ENCODE measurements around the gene ENOSF1. TPM values are rescaled to one million over a fixed set of nuclear protein-coding genes. Genes with fewer than 3 reads are reported as not detected.
"Not testable (repeated sequence)": the region's sequence is repeated elsewhere in the genome, so short reads cannot be mapped to it uniquely, and the experiment has no call there.

ENOSF1 gene, protein sequence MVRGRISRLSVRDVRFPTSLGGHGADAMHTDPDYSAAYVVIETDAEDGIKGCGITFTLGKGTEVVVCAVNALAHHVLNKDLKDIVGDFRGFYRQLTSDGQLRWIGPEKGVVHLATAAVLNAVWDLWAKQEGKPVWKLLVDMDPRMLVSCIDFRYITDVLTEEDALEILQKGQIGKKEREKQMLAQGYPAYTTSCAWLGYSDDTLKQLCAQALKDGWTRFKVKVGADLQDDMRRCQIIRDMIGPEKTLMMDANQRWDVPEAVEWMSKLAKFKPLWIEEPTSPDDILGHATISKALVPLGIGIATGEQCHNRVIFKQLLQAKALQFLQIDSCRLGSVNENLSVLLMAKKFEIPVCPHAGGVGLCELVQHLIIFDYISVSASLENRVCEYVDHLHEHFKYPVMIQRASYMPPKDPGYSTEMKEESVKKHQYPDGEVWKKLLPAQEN
- total RNA-seq = 10 to 100 TPM; 61.3 to 66.1 TPM

DNA sequence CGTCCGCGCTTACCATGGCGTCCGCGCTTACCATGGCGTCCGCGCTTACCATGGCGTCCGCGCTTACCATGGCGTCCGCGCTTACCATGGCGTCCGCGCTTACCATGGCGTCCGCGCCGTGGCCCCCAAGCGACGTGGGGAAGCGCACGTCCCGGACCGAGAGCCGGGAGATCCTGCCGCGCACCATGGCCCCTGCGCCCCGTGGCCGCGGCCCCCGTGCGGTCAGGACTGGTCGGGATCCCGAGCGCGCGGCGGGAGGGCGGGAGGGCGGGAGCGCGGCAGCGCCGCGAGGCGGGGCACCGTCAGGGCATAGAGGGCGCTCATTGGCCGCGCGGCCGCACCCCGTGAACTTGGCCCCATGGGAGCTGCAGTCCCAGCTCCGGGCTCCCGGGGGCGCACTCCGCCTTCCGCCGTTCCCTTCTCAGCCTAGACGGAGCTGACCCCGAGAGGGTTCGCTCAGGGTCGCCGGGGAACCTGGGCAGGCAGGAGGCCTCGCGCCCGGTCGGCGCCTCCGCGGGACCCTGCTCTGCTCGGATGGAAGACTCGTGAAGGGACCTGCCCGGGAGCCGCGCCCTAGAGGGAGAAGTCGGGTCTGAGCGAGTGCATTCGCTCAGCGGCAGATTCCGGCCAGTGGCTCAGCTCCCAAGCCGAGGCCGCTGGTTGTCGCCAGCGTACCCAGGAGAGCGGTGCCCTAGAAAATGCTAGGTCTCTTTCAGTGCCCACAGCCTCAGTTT lies at the start of gene ENOSF1:
TSS of gene ENOSF1 (minus strand) at position 230 of the 734 bp plus-strand sequence. CDS start at position 187, 43 bp downstream.
- Mint-ChIP-seq H3K36me3 (ENCODE audit: low read depth) (peaks cover 22% of the 10 kb centered on the region), H3K4me1 (ENCODE audit: low read depth) (peaks cover 45% of the 10 kb centered on the region), H3K9me3 (no peaks in the 10 kb centered on the region), H3K27me3 (ENCODE audit: low read depth) (no peaks in the 10 kb centered on the region), H3K4me3 (peak within 1 kb of the TSS; percentile 78), H3K27ac (peak within 1 kb of the TSS; percentile 75)
- DNase-seq = peak; percentile 92
- intact Hi-C loops (cut with micrococcal nuclease) = loop anchor here (1.0 to 2.0 kb wide), 9 partner anchors 18 to 602 kb away; partner anchors contain the start of gene THOC1
- CTCF ChIA-PET = interaction anchor here (0.6 to 2.1 kb wide), 15 partner anchors 8 to 129 kb away, joined by 3 to 29 read pairs (median 5); partner anchors contain the start of gene YES1

DNA sequence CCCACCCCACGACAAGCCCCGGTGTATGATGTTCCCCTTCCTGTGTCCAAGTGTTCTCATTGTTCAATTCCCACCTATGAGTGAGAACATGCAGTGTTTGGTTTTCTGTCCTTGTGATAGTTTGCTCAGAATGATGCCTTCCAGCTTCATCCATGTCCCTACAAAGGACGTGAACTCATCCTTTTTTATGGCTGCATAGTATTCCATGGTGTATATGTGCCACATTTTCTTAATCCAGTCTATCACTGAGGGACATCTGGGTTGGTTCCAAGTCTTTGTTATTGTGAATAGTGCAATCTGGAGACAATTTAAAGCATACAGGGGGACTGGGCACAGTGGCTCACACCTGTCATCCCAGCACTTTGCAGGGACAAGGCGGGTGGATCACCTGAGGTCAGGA lies 47.4 kb upstream of the ENOSF1 start:
- H3K27ac Mint-ChIP-seq; DNase-seq; H3K36me3 Mint-ChIP-seq (ENCODE audit: low read depth); H3K9me3 Mint-ChIP-seq; CTCF ChIA-PET; H3K27me3 Mint-ChIP-seq (ENCODE audit: low read depth); H3K4me3 Mint-ChIP-seq; intact Hi-C loops (cut with micrococcal nuclease): not testable (repeated sequence)
- H3K4me1 Mint-ChIP-seq (ENCODE audit: low read depth) = peaks cover 14% of the 10 kb centered on the region

DNA sequence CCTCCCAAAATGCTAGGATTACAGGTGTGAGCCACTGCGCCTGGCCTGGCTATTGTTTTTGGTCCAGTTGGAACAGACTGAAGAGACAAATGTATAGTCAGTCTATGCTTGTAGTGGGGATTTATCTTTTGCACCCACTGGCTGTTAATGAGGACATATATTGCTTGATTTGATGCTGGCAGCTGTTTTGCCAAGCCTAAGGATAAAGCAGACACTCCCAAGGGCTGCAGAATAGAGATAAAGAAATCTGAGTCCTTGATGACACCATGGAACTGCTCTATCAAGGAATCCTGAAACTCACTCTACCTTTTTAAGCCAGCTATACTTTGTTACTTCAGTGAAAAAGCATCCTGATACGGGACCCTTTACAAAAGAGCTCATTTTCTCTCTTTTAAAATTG lies 43.1 kb upstream of the ENOSF1 start:
- no peak for DNase-seq
- no peak overlapping the region for H3K27ac Mint-ChIP-seq
- H3K36me3 Mint-ChIP-seq (ENCODE audit: low read depth) = peaks cover 11% of the 10 kb centered on the region
- H3K4me3 Mint-ChIP-seq = no peak overlapping the region
- no peaks in the 10 kb centered on the region for H3K27me3 Mint-ChIP-seq (ENCODE audit: low read depth)
- no peaks in the 10 kb centered on the region for H3K9me3 Mint-ChIP-seq
- CTCF ChIA-PET = interaction anchor here (0.7 to 2.5 kb wide), 3 partner anchors 76 to 320 kb away, joined by 3 to 19 read pairs (median 9); no protein-coding TSS in a partner anchor
- H3K4me1 Mint-ChIP-seq (ENCODE audit: low read depth) = no peaks in the 10 kb centered on the region
- intact Hi-C loops (cut with micrococcal nuclease) = no loop called here

DNA sequence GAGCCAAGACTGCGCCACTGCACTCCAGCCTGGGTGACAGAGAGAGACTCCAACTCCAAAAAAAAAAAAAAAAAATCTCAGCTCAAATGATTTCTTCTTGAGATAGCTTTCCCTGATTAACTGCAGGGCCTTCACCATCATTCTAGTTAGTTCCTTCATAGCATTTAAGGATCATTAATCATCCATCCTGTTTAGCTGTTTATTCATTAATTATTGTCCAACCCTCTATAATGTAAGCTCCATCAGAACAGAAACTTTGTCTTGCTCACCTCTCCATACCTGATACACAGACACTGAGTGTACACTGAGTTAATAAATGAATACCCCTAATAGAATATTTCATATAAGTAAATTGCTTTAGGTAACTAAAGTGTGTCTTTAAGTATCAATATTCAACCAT lies 42.2 kb upstream of the ENOSF1 start:
- Mint-ChIP-seq H3K4me1 (ENCODE audit: low read depth) (no peaks in the 10 kb centered on the region), H3K4me3 (no peak overlapping the region), H3K9me3 (no peaks in the 10 kb centered on the region), H3K27ac (no peak overlapping the region), H3K36me3 (ENCODE audit: low read depth) (peaks cover 9% of the 10 kb centered on the region), H3K27me3 (ENCODE audit: low read depth) (no peaks in the 10 kb centered on the region)
- no peak for DNase-seq
- CTCF ChIA-PET = interaction anchor here (0.6 to 2.5 kb wide), 4 partner anchors 42 to 85 kb away, joined by 3 to 19 read pairs (median 6); no protein-coding TSS in a partner anchor
- intact Hi-C loops (cut with micrococcal nuclease) = no loop called here

DNA sequence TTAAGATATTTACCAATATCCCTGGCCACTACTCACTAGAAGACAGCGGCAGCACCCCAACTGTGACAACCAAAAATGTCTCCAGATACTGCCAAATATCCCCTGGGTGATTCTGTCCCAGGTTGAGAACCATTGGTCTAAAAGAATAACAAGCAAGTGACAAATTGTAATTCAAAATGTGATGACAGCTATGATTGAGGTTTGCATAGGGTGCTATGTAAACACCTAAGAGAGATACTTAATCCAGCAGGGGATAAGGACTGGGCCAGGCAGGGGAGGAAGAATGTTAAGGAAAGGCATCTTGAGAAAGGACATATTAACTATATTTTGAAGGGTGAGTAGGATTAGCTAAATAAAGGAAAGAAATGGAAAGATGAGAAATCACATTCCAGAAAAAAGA lies 38.0 kb upstream of the ENOSF1 start:
- no peak overlapping the region for H3K4me3 Mint-ChIP-seq
- peaks cover 10% of the 10 kb centered on the region for H3K36me3 Mint-ChIP-seq (ENCODE audit: low read depth)
- H3K9me3 Mint-ChIP-seq = no peaks in the 10 kb centered on the region
- H3K4me1 Mint-ChIP-seq (ENCODE audit: low read depth) = no peaks in the 10 kb centered on the region
- H3K27me3 Mint-ChIP-seq (ENCODE audit: low read depth) = no peaks in the 10 kb centered on the region
- no peak overlapping the region for H3K27ac Mint-ChIP-seq
- intact Hi-C loops (cut with micrococcal nuclease) = no loop called here
- DNase-seq = no peak
- CTCF ChIA-PET = interaction anchor here (0.6 to 1.4 kb wide), 2 partner anchors 10 to 89 kb away, joined by 3 to 4 read pairs; no protein-coding TSS in a partner anchor

DNA sequence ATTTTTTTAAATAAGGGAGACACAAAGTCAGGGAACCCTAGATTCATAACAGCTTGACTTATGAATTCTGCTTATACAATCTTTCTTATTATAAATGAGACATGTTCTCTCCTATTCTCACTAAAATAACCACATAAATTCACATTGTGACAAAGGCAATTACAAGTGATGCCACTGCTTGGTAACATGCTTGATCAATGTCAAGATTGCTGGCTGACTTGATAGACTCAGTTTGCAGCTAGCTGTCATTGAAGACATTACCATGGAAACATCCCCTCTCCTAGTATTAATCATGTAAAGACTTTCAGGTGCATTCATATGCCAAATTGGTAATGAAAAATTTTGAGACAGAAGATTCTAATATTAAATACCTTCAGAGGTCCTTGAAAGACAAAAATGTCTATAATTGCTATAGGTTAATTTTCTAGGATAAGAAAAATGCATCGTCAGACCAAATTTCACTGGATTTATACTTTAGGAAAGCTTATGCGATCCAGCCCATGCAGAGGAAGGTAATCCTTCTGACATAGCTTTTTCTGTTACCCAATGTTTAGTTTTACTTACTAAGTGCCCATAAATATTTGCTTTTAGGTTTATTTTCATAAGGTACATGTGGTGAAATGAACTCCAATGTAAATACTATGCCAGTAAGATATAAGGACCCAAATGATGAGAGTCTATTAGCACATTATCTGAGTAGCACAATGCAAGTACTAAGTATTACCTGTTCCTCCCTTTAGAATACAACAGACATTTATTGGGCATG lies 32.6 kb upstream of the ENOSF1 start:
- intact Hi-C loops (cut with micrococcal nuclease) = no loop called here
- peaks cover 7% of the 10 kb centered on the region for H3K36me3 Mint-ChIP-seq (ENCODE audit: low read depth)

DNA sequence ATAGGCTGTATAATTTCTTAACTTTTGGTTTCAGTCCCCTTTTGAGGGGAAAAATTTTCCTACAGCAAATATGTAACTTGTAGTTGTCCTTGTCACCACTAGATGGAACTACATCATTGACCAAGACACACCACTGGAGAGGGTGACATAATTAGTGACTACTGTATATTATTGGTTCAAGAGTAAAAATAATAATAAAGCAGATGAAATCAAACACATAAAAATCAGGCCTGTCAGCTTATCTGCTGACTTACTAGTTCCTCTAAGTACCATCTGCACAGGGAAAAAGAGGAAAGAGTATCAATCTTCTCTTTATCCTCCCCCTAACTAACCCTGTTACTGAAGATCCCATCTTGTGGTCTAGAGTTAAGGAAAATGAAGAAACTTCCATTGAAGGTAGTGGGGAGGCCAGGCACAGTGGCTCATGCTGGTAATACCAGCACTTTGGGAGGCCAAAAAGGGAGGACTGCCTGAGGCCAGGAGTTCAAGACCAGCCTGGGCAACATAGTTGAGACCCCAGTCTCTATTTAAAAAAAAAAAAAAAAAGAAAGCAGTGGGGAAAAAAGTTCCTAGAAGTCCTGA lies 29.6 kb upstream of the ENOSF1 start:
- intact Hi-C loops (cut with micrococcal nuclease) = loop anchor here (1.0 to 2.0 kb wide), 5 partner anchors 29 to 117 kb away; partner anchors contain the start of gene ENOSF1
- H3K4me3 Mint-ChIP-seq = no peak overlapping the region
- peaks cover 7% of the 10 kb centered on the region for H3K36me3 Mint-ChIP-seq (ENCODE audit: low read depth)
- no peaks in the 10 kb centered on the region for H3K27me3 Mint-ChIP-seq (ENCODE audit: low read depth)
- no peak overlapping the region for H3K27ac Mint-ChIP-seq
- CTCF ChIA-PET = interaction anchor here (0.6 to 12.1 kb wide), 8 partner anchors 38 to 1843 kb away, joined by 3 to 142 read pairs (median 4); no protein-coding TSS in a partner anchor
- no peaks in the 10 kb centered on the region for H3K4me1 Mint-ChIP-seq (ENCODE audit: low read depth)
- DNase-seq = no peak
- no peaks in the 10 kb centered on the region for H3K9me3 Mint-ChIP-seq

More for the DNA sequence above, 32.6 kb upstream of the ENOSF1 start:
- H3K9me3 Mint-ChIP-seq = no peaks in the 10 kb centered on the region
- H3K27ac Mint-ChIP-seq = no peak overlapping the region
- DNase-seq = no peak
- H3K4me3 Mint-ChIP-seq = no peak overlapping the region
- CTCF ChIA-PET = interaction anchor here (7.6 to 12.1 kb wide), 2 partner anchors 87 to 95 kb away, joined by 112 to 142 read pairs; no protein-coding TSS in a partner anchor
- H3K4me1 Mint-ChIP-seq (ENCODE audit: low read depth) = no peaks in the 10 kb centered on the region
- H3K27me3 Mint-ChIP-seq (ENCODE audit: low read depth) = no peaks in the 10 kb centered on the region

DNA sequence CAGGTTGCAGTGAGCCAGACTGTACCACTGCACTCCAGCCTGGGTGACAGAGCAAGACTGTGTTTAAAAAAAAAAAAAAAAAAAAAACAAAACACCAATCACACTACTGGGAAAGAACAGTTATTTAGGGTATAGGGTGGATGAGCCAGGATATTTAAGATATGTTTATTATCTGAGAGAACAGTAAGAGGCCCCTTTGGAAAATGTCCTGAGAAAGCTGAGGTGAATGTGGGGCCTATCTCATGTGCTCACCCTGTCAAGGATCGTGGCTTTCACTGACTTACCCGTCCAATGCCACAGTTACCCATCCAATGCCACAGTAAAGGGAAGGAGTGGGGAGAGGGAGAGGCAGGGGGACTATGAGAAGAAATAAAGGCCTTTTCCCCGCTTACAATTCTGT lies 19.9 kb upstream of the ENOSF1 start:
- DNase-seq = no peak
- no peaks in the 10 kb centered on the region for H3K9me3 Mint-ChIP-seq
- H3K36me3 Mint-ChIP-seq (ENCODE audit: low read depth) = peaks cover 16% of the 10 kb centered on the region
- H3K4me1 Mint-ChIP-seq (ENCODE audit: low read depth) = peaks cover 2% of the 10 kb centered on the region
- intact Hi-C loops (cut with micrococcal nuclease) = no loop called here
- CTCF ChIA-PET = interaction anchor here (0.9 to 1.6 kb wide), 2 partner anchors 98 to 102 kb away, joined by 3 to 7 read pairs; no protein-coding TSS in a partner anchor
- no peak overlapping the region for H3K27ac Mint-ChIP-seq
- H3K4me3 Mint-ChIP-seq = no peak overlapping the region
- H3K27me3 Mint-ChIP-seq (ENCODE audit: low read depth) = no peaks in the 10 kb centered on the region

DNA sequence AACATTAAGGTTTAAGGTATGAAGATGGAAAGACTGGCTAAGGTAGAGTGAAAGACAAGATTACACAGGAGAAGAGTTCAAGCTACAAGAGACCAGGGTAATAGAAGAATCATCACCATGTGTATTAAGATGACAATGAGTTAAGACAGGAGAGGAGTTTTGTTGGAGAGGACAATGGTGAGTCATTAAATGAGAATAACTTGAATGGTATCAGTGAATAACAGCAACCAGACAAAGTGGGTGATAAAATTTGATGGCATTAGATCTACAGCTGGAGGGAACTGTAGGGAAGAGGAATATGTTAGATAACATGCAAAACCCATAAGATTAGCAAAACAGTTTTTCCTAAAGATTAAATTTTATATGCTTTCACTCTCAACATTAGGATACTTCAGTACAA lies 18.8 kb upstream of the ENOSF1 start:
- H3K36me3 Mint-ChIP-seq (ENCODE audit: low read depth) = peaks cover 13% of the 10 kb centered on the region
- CTCF ChIA-PET = interaction anchor here (1.5 to 1.6 kb wide), 2 partner anchors 99 to 108 kb away, joined by 5 to 7 read pairs; no protein-coding TSS in a partner anchor
- H3K27ac Mint-ChIP-seq = no peak overlapping the region
- intact Hi-C loops (cut with micrococcal nuclease) = no loop called here
- no peaks in the 10 kb centered on the region for H3K9me3 Mint-ChIP-seq
- peaks cover 2% of the 10 kb centered on the region for H3K4me1 Mint-ChIP-seq (ENCODE audit: low read depth)
- no peak overlapping the region for H3K4me3 Mint-ChIP-seq
- no peaks in the 10 kb centered on the region for H3K27me3 Mint-ChIP-seq (ENCODE audit: low read depth)
- DNase-seq = no peak

DNA sequence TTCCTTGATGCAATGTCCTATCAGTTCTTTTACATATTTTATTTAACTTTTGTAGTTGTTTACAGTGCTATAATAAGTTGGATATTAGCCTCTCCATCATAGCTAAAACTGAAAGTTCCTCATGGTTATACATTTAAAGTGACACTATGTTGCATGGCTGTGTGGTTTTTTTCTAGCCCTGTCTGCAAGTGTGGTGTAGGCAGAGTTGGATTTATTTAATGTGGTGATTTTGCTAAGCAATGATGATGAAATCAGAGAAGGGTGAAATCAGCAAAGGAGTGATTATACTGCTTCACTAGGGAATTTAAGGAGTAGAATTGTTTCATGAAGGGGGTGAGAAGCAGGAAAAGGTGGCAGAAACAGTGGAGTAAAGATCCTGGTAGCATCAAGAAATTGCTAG lies 18.3 kb upstream of the ENOSF1 start:
- H3K27me3 Mint-ChIP-seq (ENCODE audit: low read depth) = no peaks in the 10 kb centered on the region
- peaks cover 2% of the 10 kb centered on the region for H3K4me1 Mint-ChIP-seq (ENCODE audit: low read depth)
- H3K27ac Mint-ChIP-seq = no peak overlapping the region
- no peaks in the 10 kb centered on the region for H3K9me3 Mint-ChIP-seq
- peaks cover 13% of the 10 kb centered on the region for H3K36me3 Mint-ChIP-seq (ENCODE audit: low read depth)
- intact Hi-C loops (cut with micrococcal nuclease) = loop anchor here (1.0 kb wide), 1 partner anchor 18 kb away; the partner anchor contains the start of gene ENOSF1
- H3K4me3 Mint-ChIP-seq = no peak overlapping the region
- DNase-seq = no peak
- CTCF ChIA-PET = interaction anchor here (0.6 to 1.5 kb wide), 2 partner anchors 109 to 232 kb away, joined by 3 to 5 read pairs; no protein-coding TSS in a partner anchor

DNA sequence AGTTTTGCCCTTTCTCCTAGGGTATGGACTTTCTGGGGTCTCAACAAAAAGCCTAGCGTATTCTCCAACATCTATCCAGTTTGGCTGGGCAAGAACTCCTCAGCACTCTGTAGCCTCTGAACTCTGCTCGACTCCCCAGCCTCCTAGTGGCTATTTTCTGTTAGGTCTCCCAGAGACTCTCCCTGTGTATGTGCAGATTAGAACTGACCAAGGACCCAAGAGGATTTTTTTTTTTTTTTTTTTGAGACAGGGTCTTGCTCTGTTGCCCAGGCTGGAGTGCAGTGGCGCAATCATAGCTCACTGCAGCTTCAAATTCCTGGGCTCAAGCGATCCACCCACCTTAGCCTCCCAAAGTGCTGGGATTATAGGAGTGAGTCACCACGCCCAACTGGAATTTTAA lies 17.7 kb upstream of the ENOSF1 start:
- not testable (repeated sequence) for H3K4me3 Mint-ChIP-seq; H3K4me1 Mint-ChIP-seq (ENCODE audit: low read depth); H3K9me3 Mint-ChIP-seq; DNase-seq; H3K27ac Mint-ChIP-seq; H3K36me3 Mint-ChIP-seq (ENCODE audit: low read depth); H3K27me3 Mint-ChIP-seq (ENCODE audit: low read depth)
- CTCF ChIA-PET = interaction anchor here (0.6 kb wide), 1 partner anchor 231 kb away, joined by 3 read pairs; no protein-coding TSS in a partner anchor
- intact Hi-C loops (cut with micrococcal nuclease) = loop anchor here (1.0 kb wide), 1 partner anchor 18 kb away; the partner anchor contains the start of gene ENOSF1

Data from activated naive CD4-positive, alpha-beta T cell treated with anti-CD3 and anti-CD28 coated beads for 36 hours (primary cell).